Measurements from ENCODE around the gene PES1.

GRCh38 chr22:30565341-30565740 lies 26.4 kb downstream of the PES1 start:
- TF ChIP-seq CTCF (IDR thresholded peaks at IDR 0.05; ENCODE audit: extremely low read depth in 1 of 2, insufficient read depth in 1 of 2, low read depth in 1 of 2, low read length in 2 of 2), result no peak
- no peak for TF ChIP-seq POLR2A (IDR thresholded peaks at IDR 0.05; ENCODE audit: low read depth, low read length)
- no peak for TF ChIP-seq POLR2AphosphoS5 (IDR thresholded peaks at IDR 0.05; ENCODE audit: insufficient read depth, low read depth, low read length)
- no peak for TF ChIP-seq EZH2 (IDR thresholded peaks at IDR 0.05; ENCODE audit: borderline replicate concordance, low read depth, low read length, severe bottlenecking)
- no peak for TF ChIP-seq MYC (IDR thresholded peaks at IDR 0.05; ENCODE audit: low read depth, low read length)
- no peak for TF ChIP-seq GATA2 (IDR thresholded peaks at IDR 0.05; ENCODE audit: insufficient read depth, insufficient read length, low read depth, low read length)

Measured in endothelial cell of umbilical vein (primary cell).